HepG2 (cell line): ENCODE results near the gene ZNF440. TPM values are rescaled to one million over a fixed set of nuclear protein-coding genes. Genes with fewer than 3 reads are reported as not detected.

Experiments used
- ARNT2 ChIP-seq: sonication (generic); formaldehyde crosslinking; IDR thresholded peaks from 2 replicates; pipeline ENCODE4 v1.8.0; 2022; ENCODE audit warnings: mild to moderate bottlenecking, low read depth, missing genetic modification reagents, moderate library complexity
- DMAP1 ChIP-seq: IDR thresholded peaks from 2 replicates; pipeline ENCODE4 v1.6.1; 2016
- DR1 ChIP-seq: sonication (generic); formaldehyde crosslinking; IDR thresholded peaks from 2 replicates; pipeline ENCODE4 v1.8.0; 2021; ENCODE audit warnings: mild to moderate bottlenecking, missing genetic modification reagents, inconsistent platforms
- ELF3 ChIP-seq: IDR thresholded peaks from 2 replicates; pipeline ENCODE4 v1.6.1; 2016; ENCODE audit warnings: missing genetic modification reagents, missing compliant biosample characterization
- ETV5 ChIP-seq: IDR thresholded peaks from 2 replicates; pipeline ENCODE4 v1.6.1; 2018; ENCODE audit warnings: missing biosample characterization, missing genetic modification reagents, inconsistent platforms, borderline replicate concordance
- HES4 ChIP-seq: sonication (generic); formaldehyde crosslinking; IDR thresholded peaks from 2 replicates; pipeline ENCODE4 v1.9.0; 2021; ENCODE audit warnings: mild to moderate bottlenecking, missing genetic modification reagents, borderline replicate concordance
- HIVEP1 ChIP-seq: sonication (generic); formaldehyde crosslinking; IDR thresholded peaks from 2 replicates; pipeline ENCODE4 v1.4.0; 2020; ENCODE audit warnings: mild to moderate bottlenecking, missing genetic modification reagents
- IKZF4 ChIP-seq: sonication (generic); formaldehyde crosslinking; IDR thresholded peaks from 2 replicates; pipeline ENCODE4 v1.5.1; 2020; ENCODE audit warnings: borderline replicate concordance, mild to moderate bottlenecking, low read depth, missing genetic modification reagents; ENCODE audit errors: not compliant biosample characterization
- KDM5A ChIP-seq: fragments of 200-600 bp; sonication (generic); IDR thresholded peaks from 2 replicates; pipeline ENCODE4 v1.7.0; 2018; ENCODE audit warnings: antibody characterized with exemption, mild to moderate bottlenecking, low read length, borderline replicate concordance
- MIXL1 ChIP-seq: IDR thresholded peaks from 2 replicates; pipeline ENCODE4 v1.6.1; 2016
- NFAT5 ChIP-seq: sonication (generic); formaldehyde crosslinking; IDR thresholded peaks from 2 replicates; pipeline ENCODE4 v1.4.0; 2020; ENCODE audit warnings: missing genetic modification reagents
- POLR2G ChIP-seq: fragments of 200-400 bp; formaldehyde crosslinking; IDR thresholded peaks from 2 replicates; pipeline ENCODE4 v1.6.1; 2018; ENCODE audit warnings: mild to moderate bottlenecking, low read depth, low read length, moderate library complexity
- RFX5 ChIP-seq: IDR thresholded peaks from 2 replicates; pipeline ENCODE4 v1.6.1; 2011; ENCODE audit warnings: low read depth, low read length, improper control_type of control experiment
- ZNF431 ChIP-seq: sonication (generic); formaldehyde crosslinking; IDR thresholded peaks from 2 replicates; pipeline ENCODE4 v1.9.0; 2022; ENCODE audit warnings: missing genetic modification reagents, low read depth, mild to moderate bottlenecking, borderline replicate concordance
- ZNF451 ChIP-seq: sonication (generic); formaldehyde crosslinking; IDR thresholded peaks from 2 replicates; pipeline ENCODE4 v1.5.0; 2020; ENCODE audit warnings: mild to moderate bottlenecking, missing genetic modification reagents
- ZNF556 ChIP-seq: sonication (generic); formaldehyde crosslinking; IDR thresholded peaks from 2 replicates; pipeline ENCODE4 v1.4.0; 2020; ENCODE audit warnings: mild to moderate bottlenecking, missing genetic modification reagents, borderline replicate concordance
- ZNF563 ChIP-seq: sonication (generic); formaldehyde crosslinking; IDR thresholded peaks from 2 replicates; pipeline ENCODE4 v1.8.0; 2022; ENCODE audit warnings: mild to moderate bottlenecking, moderate library complexity, missing genetic modification reagents
- ZNF747 ChIP-seq: sonication (generic); formaldehyde crosslinking; IDR thresholded peaks from 2 replicates; pipeline ENCODE4 v1.8.1; 2023; ENCODE audit warnings: missing genetic modification reagents, mild to moderate bottlenecking, borderline replicate concordance
- ZNF776 ChIP-seq: sonication (generic); formaldehyde crosslinking; IDR thresholded peaks from 2 replicates; pipeline ENCODE4 v1.4.0; 2020; ENCODE audit warnings: mild to moderate bottlenecking, missing genetic modification reagents
- polyA plus RNA-seq, 8 experiments: library from polyadenylated mRNA; depleted of rRNA in 3 of 8; stranded (reverse) in 7 of 8; unstranded in 1 of 8; fragments of >200 nt; fragmentation: Illumina TruSeq in 4 of 8; extraction: Trizol in 4 of 8; gene quantifications; 2 replicates each; pipeline versions ENCODE4 v1.2.1 to v1.2.3, GENCODE V29; 2011 to 2016; ENCODE audit warnings: low read depth in 4 of 8, missing spikeins in 1 of 8, mixed read lengths in 1 of 8; ENCODE audit not compliant: insufficient read depth in 1 of 8
- total RNA-seq, 5 experiments: library from RNA; depleted of rRNA; stranded (reverse); fragments of >200 nt; fragmentation: Illumina TruSeq; extraction: Trizol; gene quantifications; 2 replicates each; pipeline ENCODE4 v1.2.3, GENCODE V29; 2016; ENCODE audit warnings: low read depth in 1 of 5
- TF ChIP-seq, protein P1 (sequence below): sonication (generic); formaldehyde crosslinking; IDR thresholded peaks from 2 replicates; pipeline ENCODE4 v1.4.0; 2020; ENCODE audit warnings: mild to moderate bottlenecking, missing genetic modification reagents
- TF ChIP-seq, protein P2 (sequence below): sonication (generic); formaldehyde crosslinking; IDR thresholded peaks from 2 replicates; pipeline ENCODE4 v1.4.0; 2020; ENCODE audit warnings: missing genetic modification reagents
- TF ChIP-seq, protein P3 (sequence below): sonication (generic); formaldehyde crosslinking; IDR thresholded peaks from 2 replicates; pipeline ENCODE4 v1.5.1; 2020; ENCODE audit warnings: mild to moderate bottlenecking, moderate library complexity, missing genetic modification reagents

Gene ZNF440
- total and polyA plus RNA-seq, 2 of the 13 experiments (the other 11 are each of a cell fraction or from before 2014, with no cell fraction given) = 2.7 to 12.4 TPM

- TF ChIP-seq HIVEP1 = peak; percentile 54; the same call in 1 of the 2 replicates
- peak; percentile 74 for TF ChIP-seq HES4 (CRISPR knock-in tag)
- TF ChIP-seq, protein P1, sequence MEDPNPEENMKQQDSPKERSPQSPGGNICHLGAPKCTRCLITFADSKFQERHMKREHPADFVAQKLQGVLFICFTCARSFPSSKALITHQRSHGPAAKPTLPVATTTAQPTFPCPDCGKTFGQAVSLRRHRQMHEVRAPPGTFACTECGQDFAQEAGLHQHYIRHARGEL (CRISPR knock-in tag) = no peak
- TF ChIP-seq KDM5A = peak; percentile 26; the same call in 1 of the 2 replicates
- TF ChIP-seq ZNF431 (CRISPR knock-in tag) = no peak
- TF ChIP-seq ETV5 (CRISPR knock-in tag) = peak; percentile 57
- TF ChIP-seq ZNF747 = peak; percentile 61; the same call in 1 of the 2 replicates
- TF ChIP-seq RFX5 = no peak
- peak; percentile 45 for TF ChIP-seq IKZF4
- peak; percentile 74 for TF ChIP-seq ZNF556 (CRISPR knock-in tag)
- TF ChIP-seq, protein P2, sequence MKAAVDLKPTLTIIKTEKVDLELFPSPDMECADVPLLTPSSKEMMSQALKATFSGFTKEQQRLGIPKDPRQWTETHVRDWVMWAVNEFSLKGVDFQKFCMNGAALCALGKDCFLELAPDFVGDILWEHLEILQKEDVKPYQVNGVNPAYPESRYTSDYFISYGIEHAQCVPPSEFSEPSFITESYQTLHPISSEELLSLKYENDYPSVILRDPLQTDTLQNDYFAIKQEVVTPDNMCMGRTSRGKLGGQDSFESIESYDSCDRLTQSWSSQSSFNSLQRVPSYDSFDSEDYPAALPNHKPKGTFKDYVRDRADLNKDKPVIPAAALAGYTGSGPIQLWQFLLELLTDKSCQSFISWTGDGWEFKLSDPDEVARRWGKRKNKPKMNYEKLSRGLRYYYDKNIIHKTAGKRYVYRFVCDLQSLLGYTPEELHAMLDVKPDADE (CRISPR knock-in tag) = no peak
- no peak for TF ChIP-seq NFAT5 (CRISPR knock-in tag)
- TF ChIP-seq POLR2G = peak; percentile 97
- no peak; the same call in 1 of the 2 replicates for TF ChIP-seq MIXL1 (CRISPR knock-in tag)
- peak; percentile 89 for TF ChIP-seq DR1 (CRISPR knock-in tag)
- TF ChIP-seq ZNF776 (CRISPR knock-in tag) = 0 out of 2 replicates have a peak, but pooled peaks have one; percentile 53
- TF ChIP-seq ELF3 (CRISPR knock-in tag) = no peak; the same call in 1 of the 2 replicates
- peak; percentile 47; the same call in 1 of the 2 replicates for TF ChIP-seq ZNF563
- TF ChIP-seq, protein P3, sequence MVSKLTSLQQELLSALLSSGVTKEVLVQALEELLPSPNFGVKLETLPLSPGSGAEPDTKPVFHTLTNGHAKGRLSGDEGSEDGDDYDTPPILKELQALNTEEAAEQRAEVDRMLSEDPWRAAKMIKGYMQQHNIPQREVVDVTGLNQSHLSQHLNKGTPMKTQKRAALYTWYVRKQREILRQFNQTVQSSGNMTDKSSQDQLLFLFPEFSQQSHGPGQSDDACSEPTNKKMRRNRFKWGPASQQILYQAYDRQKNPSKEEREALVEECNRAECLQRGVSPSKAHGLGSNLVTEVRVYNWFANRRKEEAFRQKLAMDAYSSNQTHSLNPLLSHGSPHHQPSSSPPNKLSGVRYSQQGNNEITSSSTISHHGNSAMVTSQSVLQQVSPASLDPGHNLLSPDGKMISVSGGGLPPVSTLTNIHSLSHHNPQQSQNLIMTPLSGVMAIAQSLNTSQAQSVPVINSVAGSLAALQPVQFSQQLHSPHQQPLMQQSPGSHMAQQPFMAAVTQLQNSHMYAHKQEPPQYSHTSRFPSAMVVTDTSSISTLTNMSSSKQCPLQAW (CRISPR knock-in tag) = peak; percentile 78
- peak; percentile 80; the same call in 1 of the 2 replicates for TF ChIP-seq ARNT2 (CRISPR knock-in tag)
- TF ChIP-seq ZNF451 (CRISPR knock-in tag) = peak; percentile 49; the same call in 1 of the 2 replicates
- TF ChIP-seq DMAP1 (CRISPR knock-in tag) = peak; percentile 52; the same call in 1 of the 2 replicates
These were observed at the start of gene ZNF440 (continued) for GRCh38 chr19:11814029-11814699.
